OCI-LY1 (cell line): ENCODE data around the gene IGSF10.

Source experiments
- CTCF ChIP-seq: fragments of 200-600 bp; sonication (generic), shearing (Covaris generic); IDR thresholded peaks from 2 replicates; pipeline ENCODE4 v1.5.1; 2017; ENCODE audit warnings: mild to moderate bottlenecking, antibody characterized with exemption, low read length, moderate library complexity, mixed read lengths
- EZH2 ChIP-seq: fragments of 200-600 bp; sonication (generic), shearing (Covaris generic); IDR thresholded peaks from 2 replicates; pipeline ENCODE4 v1.8.0; 2017; ENCODE audit warnings: borderline replicate concordance, mixed run types, mild to moderate bottlenecking, antibody characterized with exemption, low read length, moderate library complexity, mixed read lengths

DNA sequence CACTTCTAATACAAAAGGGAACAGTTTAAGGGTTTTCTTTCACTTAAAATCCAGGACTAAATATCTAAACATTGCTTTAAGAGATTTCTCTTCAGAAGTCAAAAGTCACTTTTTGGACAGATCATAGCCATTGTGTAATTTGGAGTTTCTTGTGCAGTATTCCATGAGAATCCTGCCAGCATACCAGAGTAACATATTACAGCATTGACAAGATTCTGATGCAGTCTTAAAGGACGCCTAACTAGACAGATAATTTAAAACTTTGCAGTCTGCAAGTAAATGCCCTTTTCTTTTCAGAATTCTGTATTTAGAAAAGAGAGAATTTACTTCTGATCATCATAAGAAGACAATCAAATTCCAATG lies 17.5 kb upstream of the IGSF10 start:
- no peak for TF ChIP-seq CTCF
- TF ChIP-seq EZH2 = no peak
